Daoy (cell line): ENCODE measurements around the gene ATXN7L2. TPM values are rescaled to one million over a fixed set of nuclear protein-coding genes. Genes with fewer than 3 reads are reported as not detected.

Experiments used
- total RNA-seq: library from RNA; depleted of rRNA; stranded (reverse); fragments of >200 nt; shearing (Covaris generic); gene quantifications from 2 replicates; pipeline ENCODE4 v1.2.3, GENCODE V29; 2014; rRNA removed

ATXN7L2 gene
- total RNA-seq, 1 experiment from 2014 or later, result 8.6 TPM

Other genes starting within 250 kb of the ATXN7L2 start
- gene CELSR2, start 234.4 kb upstream of the ATXN7L2 start, total RNA-seq, result 0.97 and 1.0 TPM in 2 replicates
- gene PSRC1, start 200.8 kb upstream of the ATXN7L2 start, total RNA-seq, result 87.5 and 129 TPM in 2 replicates
- not detected in 2 replicates for gene MYBPHL, start 176.9 kb upstream of the ATXN7L2 start, total RNA-seq
- gene SORT1, start 86.0 kb upstream of the ATXN7L2 start, total RNA-seq, result 14.1 and 16.3 TPM in 2 replicates
- 218 and 382 TPM in 2 replicates for gene PSMA5, start 57.5 kb upstream of the ATXN7L2 start, total RNA-seq
- 0.15 and 4.3 TPM in 2 replicates for gene SYPL2, start 17.4 kb upstream of the ATXN7L2 start, total RNA-seq
- gene CYB561D1, start 10.2 kb downstream of the ATXN7L2 start, total RNA-seq, result 5.8 and 9.2 TPM in 2 replicates
- 3.2 and 3.7 TPM in 2 replicates for gene AMIGO1, start 25.8 kb downstream of the ATXN7L2 start, total RNA-seq
- gene GPR61, start 56.0 kb downstream of the ATXN7L2 start, total RNA-seq, result not detected in 2 replicates
- 24.1 and 24.6 TPM in 2 replicates for gene GNAI3, start 64.7 kb downstream of the ATXN7L2 start, total RNA-seq
- gene GNAT2, start 135.7 kb downstream of the ATXN7L2 start, total RNA-seq, result 0.11 and 4.8 TPM in 2 replicates
- gene AMPD2, start 135.9 kb downstream of the ATXN7L2 start, total RNA-seq, result 121 and 135 TPM in 2 replicates
- 34.9 and 42.0 TPM in 2 replicates for gene GSTM4, start 172.2 kb downstream of the ATXN7L2 start, total RNA-seq
- 0.42 and 1.0 TPM in 2 replicates for gene GSTM2, start 184.2 kb downstream of the ATXN7L2 start, total RNA-seq
- 3.2 and 5.4 TPM in 2 replicates for gene GSTM1, start 203.9 kb downstream of the ATXN7L2 start, total RNA-seq
- gene GSTM5, start 228.3 kb downstream of the ATXN7L2 start, total RNA-seq, result not detected in 2 replicates